ENCODE results near the gene IL9. TPM values are rescaled to one million over a fixed set of nuclear protein-coding genes. Genes with fewer than 3 reads are reported as not detected.

The IL9 gene
- total and polyA plus RNA-seq, 10 of the 15 experiments (the other 5 are each of a cell fraction or from before 2014, with no cell fraction given) = not detected

- no peak for TF ChIP-seq E4F1 (IDR thresholded peaks at IDR 0.05; ENCODE audit: borderline replicate concordance, partially characterized antibody)
- TF ChIP-seq RCOR1 (conservative IDR thresholded peaks at IDR 0.05; ENCODE audit: low read depth, low read length) = no peak
- no peak for TF ChIP-seq EGR1 (IDR thresholded peaks at IDR 0.05; ENCODE audit: borderline replicate concordance in 1 of 2, low read depth in 2 of 2, low read length in 2 of 2)
- TF ChIP-seq MTA3 (IDR thresholded peaks at IDR 0.05; ENCODE audit: borderline replicate concordance, low read length) = no peak
- TF ChIP-seq HSF1 (IDR thresholded peaks at IDR 0.05; ENCODE audit: low read depth, low read length) = no peak
These were observed 14.8 kb downstream of the IL9 start (continued) for GRCh38 chr5:135880801-135881200.

- no peak for FAIRE-seq
- Histone ChIP-seq H3K36me3 (ENCODE audit: control insufficient read depth in 2 of 2, insufficient read depth in 2 of 2, low read length in 1 of 2) (no peaks in the 10 kb centered on the region), H3K27me3 (replicated peaks in 1 of 2; ENCODE audit: control insufficient read depth in 2 of 2, insufficient read depth in 2 of 2, low read length in 1 of 2) (no peaks in the 10 kb centered on the region), H3K9ac (ENCODE audit: control insufficient read depth, insufficient read depth, low read length) (no peak overlapping the region), H3K79me2 (ENCODE audit: control insufficient read depth, insufficient read depth, low read length) (no peaks in the 10 kb centered on the region), H3K9me3 (replicated peaks; ENCODE audit: control insufficient read depth, insufficient read depth, low read length) (no peaks in the 10 kb centered on the region), H4K20me1 (ENCODE audit: control insufficient read depth, insufficient read depth) (no peaks in the 10 kb centered on the region), H2AFZ (ENCODE audit: control insufficient read depth, low read depth, low read length) (no peak overlapping the region), H3K4me3 (no peak overlapping the region), H3K4me2 (ENCODE audit: control insufficient read depth, insufficient read depth) (no peak overlapping the region), H3K4me1 (ENCODE audit: control insufficient read depth, insufficient read depth, low read length) (no peaks in the 10 kb centered on the region), H3K27ac (ENCODE audit: control insufficient read depth, insufficient read depth) (no peak overlapping the region)
- peak; percentile 64 for ATAC-seq
- TF ChIP-seq CTCF (IDR thresholded peaks at IDR 0.05 in 2 of 3, conservative IDR thresholded peaks at IDR 0.05 in 1 of 3; ENCODE audit: control insufficient read depth in 2 of 3, extremely low read depth in 1 of 3, insufficient read depth in 1 of 3, low read depth in 3 of 3, low read length in 3 of 3) (0 out of 6 replicates have a peak, but pooled peaks of 2 of the 3 experiments have one; percentile 9 to 17), REST (IDR thresholded peaks at IDR 0.05; ENCODE audit: low read depth, low read length) (no peak)
- ChIA-PET RAD21 (ENCODE audit: unreplicated experiment) (no interaction called here), CTCF (interaction anchor here (0.8 kb wide), 1 partner anchor 18 kb away, joined by 3 read pairs; no protein-coding TSS in a partner anchor), SMC1A (ENCODE audit: uncharacterized antibody, unreplicated experiment) (no interaction called here), POLR2A (no interaction called here)
- in situ Hi-C loops (cut with MboI) (no loop called here), intact Hi-C loops (cut with micrococcal nuclease; ENCODE audit: unreplicated experiment) (no loop called here)
- no TSS peak for BruUV-seq (replicated peaks)
- DNase-seq (ENCODE audit: low read depth, low spot score) = no peak
- 0% methylated on average over 3 of the region's 3 CpGs for WGBS (ENCODE audit: insufficient coverage, insufficient replicate concordance, low lambda C conversion rate, missing lambda C conversion rate)
These were observed 15.4 kb downstream of the IL9 start for GRCh38 chr5:135880278-135880677.
